ENCODE data around the gene DLG2.
"Not testable (repeated sequence)": the region's sequence is repeated elsewhere in the genome, so short reads cannot be mapped to it uniquely, and the experiment has no call there.

The DLG2 gene

GRCh38 chr11:85407648-85408047, 219.5 kb downstream of the DLG2 start:
- TF ChIP-seq CTCF (conservative IDR thresholded peaks at IDR 0.05; ENCODE audit: low read depth, low read length): no peak
- H3K4me3 ChIP-seq (ENCODE audit: low read length): no peak overlapping the region
- no peak for DNase-seq (ENCODE audit: low read depth)

- no peak overlapping the region for H3K4me3 ChIP-seq (ENCODE audit: low read length)
- TF ChIP-seq CTCF (conservative IDR thresholded peaks at IDR 0.05; ENCODE audit: low read depth, low read length): no peak
- no peak for DNase-seq (ENCODE audit: low read depth)
Observed at GRCh38 chr11:85406841-85407240, 220.3 kb downstream of the DLG2 start.

- no peak for TF ChIP-seq CTCF (conservative IDR thresholded peaks at IDR 0.05; ENCODE audit: low read depth, low read length)
- no peak for DNase-seq (ENCODE audit: low read depth)
- no peak overlapping the region for H3K4me3 ChIP-seq (ENCODE audit: low read length)
Observed at GRCh38 chr11:85406316-85406715, 220.8 kb downstream of the DLG2 start.

GRCh38 chr11:85395515-85396055, 231.6 kb downstream of the DLG2 start:
- H3K4me3 ChIP-seq (ENCODE audit: low read length); DNase-seq (ENCODE audit: low read depth): not testable (repeated sequence)

- no peak overlapping the region for H3K4me3 ChIP-seq (ENCODE audit: low read length)
- TF ChIP-seq CTCF (conservative IDR thresholded peaks at IDR 0.05; ENCODE audit: low read depth, low read length): no peak
- no peak for DNase-seq (ENCODE audit: low read depth)
Observed at GRCh38 chr11:85394283-85394682, 232.9 kb downstream of the DLG2 start.

- no peak overlapping the region for H3K4me3 ChIP-seq (ENCODE audit: low read length)
- DNase-seq (ENCODE audit: low read depth): no peak
- TF ChIP-seq CTCF (conservative IDR thresholded peaks at IDR 0.05; ENCODE audit: low read depth, low read length): no peak
Observed at GRCh38 chr11:85391141-85391540, 236.0 kb downstream of the DLG2 start.

GRCh38 chr11:85385547-85385946, 241.6 kb downstream of the DLG2 start:
- no peak for DNase-seq (ENCODE audit: low read depth)
- no peak for TF ChIP-seq CTCF (conservative IDR thresholded peaks at IDR 0.05; ENCODE audit: low read depth, low read length)
- H3K4me3 ChIP-seq (ENCODE audit: low read length): no peak overlapping the region

- TF ChIP-seq CTCF (conservative IDR thresholded peaks at IDR 0.05; ENCODE audit: low read depth, low read length): no peak
- no peak overlapping the region for H3K4me3 ChIP-seq (ENCODE audit: low read length)
- DNase-seq (ENCODE audit: low read depth): no peak
Observed at GRCh38 chr11:85385111-85385510, 242.0 kb downstream of the DLG2 start.
